ENCODE results near the gene UBA52.

DNA sequence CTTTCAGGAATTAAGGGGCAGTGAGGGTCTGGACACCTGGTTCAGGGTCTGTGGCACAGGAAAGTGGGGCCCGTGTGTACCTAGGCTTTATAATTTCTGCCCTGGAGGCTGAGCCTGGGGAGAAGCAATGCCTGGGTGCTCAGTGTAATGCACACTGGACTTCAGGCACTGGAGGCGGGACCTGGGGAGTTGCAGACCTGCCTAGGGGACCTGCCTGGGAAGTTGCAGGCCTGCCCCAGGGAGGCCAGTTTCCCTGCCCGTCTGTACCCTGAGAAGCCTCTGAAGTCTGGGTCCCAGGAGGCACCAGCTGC, 38.5 kb downstream of the UBA52 start:
- no peak for TF ChIP-seq CBX3 (IDR thresholded peaks at IDR 0.05; ENCODE audit: borderline replicate concordance, low read depth)
- TF ChIP-seq POLR2AphosphoS5 (IDR thresholded peaks at IDR 0.05; ENCODE audit: low read length) = no peak
- TF ChIP-seq JUND (IDR thresholded peaks at IDR 0.05; ENCODE audit: low read depth, low read length) = no peak
- no peak for TF ChIP-seq REST (IDR thresholded peaks at IDR 0.05; ENCODE audit: low read depth, low read length)
